Hypothalamus (tissue), 51 donors: ENCODE results near the gene RAB27A.
"Not testable (repeated sequence)": the region's sequence is repeated elsewhere in the genome, so short reads cannot be mapped to it uniquely, and the experiment has no call there.

Experiments
- DNase-seq, 51 donors: peaks; one replicate each; lab custom pipeline; 2025; lab: John Stamatoyannopoulos, UW

Gene RAB27A

DNA sequence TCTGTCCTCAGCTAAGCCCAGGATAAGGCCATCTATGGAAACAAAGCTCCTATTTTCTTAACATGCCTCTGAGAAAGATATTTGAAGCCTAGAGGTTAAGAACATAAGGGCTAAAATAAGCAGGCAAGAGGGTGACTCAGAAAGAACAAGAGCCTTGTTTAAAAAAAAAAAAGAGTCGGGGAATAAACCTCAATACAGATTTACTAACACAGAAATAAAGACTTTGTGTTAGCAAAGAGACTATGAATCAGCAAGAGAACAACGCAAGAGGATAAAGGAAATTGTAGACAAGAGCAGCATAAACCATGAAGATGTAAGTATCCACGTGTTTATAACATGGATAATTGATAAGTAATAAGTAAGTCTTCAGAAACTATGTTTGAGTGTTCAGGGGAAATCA lies 36.0 kb downstream of the RAB27A start:
- DNase-seq, result no peak

DNA sequence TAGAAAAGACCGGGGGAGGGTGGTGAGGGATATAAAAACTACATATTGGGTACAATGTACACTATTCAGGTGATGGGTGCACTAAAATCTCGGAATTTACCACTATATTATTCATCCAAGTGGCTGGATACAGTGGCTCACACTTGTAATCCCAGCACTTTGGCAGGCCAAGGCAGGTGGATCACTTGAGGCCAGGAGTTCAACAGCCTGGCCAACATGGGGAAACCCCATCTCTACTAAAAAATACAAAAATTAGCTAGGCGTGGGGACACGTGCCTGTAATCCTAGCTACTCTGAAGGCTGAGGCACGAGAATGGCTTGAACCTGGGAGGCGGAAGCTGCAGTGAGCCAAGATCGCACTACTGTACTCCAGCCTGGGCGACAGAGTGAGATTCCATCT lies 37.4 kb downstream of the RAB27A start:
- DNase-seq, result not testable (repeated sequence)

DNA sequence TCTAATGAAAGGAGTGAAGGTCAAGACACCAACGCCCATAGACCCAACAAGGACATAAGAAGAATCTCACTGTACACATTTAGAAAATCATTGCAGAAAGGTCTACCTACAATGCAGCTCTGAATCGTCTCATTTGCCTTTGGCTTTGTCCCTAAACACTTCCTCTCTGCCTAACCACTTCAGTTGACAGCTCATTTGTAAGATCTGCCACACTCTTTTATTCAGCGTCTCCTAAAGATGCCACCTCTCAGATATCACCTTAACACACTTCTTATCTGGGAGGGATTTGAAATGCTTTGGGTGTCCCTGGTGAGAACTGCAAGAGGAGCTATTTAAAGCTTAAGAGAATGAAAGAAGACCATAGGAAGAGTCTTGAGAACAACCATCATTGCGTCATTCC lies 38.7 kb downstream of the RAB27A start:
- no peak for DNase-seq

DNA sequence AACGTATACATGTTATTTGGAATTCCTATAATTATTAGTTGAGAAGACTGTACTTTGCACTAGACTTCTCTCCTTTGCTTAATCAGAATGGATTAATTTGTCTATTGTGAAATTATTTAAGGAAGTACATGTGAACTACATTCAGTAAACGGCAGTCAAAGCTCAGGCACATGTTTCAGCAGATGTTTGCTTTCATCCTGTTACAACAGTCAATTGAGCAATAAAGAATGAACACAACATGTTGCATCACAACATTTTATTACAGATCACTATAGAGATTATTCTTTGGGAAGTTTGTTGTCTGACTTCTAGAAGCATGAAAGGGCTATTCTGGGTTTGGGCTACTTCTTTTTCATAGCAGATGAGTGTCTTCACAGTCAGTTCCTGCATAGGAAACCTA lies 39.2 kb downstream of the RAB27A start:
- DNase-seq, result no peak

DNA sequence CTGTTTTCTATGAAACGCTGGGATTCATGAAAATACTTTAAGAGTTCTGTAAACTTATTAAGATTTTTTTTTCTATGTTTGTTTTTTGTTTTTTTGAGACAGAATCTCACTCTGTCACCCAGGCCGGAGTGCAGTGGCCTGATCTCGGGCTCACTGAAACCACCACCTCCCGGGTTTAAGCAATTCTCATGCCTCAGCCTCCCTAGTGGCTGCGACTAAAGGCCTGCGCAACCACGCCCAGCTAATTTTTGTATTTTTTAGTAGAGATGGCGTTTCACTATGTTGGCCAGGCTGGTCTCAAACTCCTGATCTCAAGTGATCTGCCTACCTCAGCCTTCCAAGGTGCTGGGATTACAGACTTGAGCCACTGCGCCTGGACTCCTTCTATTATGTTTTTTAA lies 39.7 kb downstream of the RAB27A start:
- not testable (repeated sequence) for DNase-seq

DNA sequence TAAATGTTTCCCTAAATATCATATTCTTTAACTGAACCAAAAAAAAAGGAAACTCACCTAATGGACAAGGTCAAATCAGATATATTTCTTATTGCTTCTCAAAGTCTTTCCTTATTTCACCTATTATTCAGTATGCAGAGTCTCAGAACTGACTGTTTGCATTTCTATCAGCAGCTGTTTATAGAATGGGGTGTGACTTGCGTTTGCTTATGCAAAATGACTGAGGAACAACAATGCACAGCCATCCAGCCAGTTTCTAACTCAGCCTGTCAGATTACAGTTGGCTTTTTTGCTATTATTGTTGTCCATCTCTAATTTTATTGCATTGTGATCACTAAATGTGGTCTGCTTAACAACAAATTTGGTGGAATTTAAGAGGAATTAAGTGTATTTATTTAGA lies 40.7 kb downstream of the RAB27A start:
- DNase-seq, result no peak

DNA sequence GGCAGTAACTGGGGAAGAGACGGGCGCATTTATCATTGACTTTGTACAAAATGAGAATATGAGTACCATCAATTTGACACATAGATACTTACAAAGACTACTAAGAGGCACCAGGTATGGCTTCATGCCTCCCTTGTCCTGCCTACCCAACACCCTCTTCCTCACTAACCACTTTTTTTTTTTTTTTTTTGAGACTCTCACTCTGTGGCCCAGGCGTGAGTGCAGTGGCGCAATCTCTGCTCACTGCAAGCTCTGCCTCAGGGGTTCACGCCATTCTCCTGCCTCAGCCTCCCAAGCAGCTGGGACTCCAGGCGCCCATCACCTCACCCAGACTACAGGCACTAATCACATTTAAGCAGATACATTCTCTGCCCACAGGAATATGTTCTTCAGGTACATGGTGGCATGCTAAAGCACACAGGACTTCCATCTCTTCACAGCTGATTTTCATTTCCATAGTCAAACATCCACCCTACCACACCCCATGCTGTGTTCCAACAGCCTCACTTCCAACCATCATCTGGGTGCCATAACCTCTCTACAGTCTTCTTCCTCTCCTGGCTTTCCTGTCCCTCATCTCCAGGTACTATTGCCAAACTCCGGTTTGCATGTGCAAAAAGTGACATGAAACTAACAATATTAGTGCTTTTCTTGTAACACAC lies 41.7 kb downstream of the RAB27A start:
- DNase-seq, result no peak

DNA sequence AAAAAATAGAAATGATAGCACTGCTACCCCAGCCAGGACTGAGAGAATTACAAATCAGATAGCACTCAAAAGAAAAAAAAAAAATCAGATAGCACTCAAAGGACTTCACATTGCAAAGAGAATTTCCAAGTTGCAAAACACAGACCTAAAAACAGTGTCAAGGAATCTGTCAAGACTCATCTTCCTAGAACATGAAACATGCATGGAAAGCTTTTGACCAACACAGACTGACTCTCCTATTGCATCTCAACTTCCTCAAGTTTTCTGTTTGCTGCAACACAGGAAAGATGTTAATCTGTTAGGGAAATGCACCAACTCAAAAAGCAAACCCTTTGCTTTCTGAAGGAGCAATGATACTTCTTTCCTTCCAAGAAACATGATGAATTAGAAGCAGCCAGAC lies 42.3 kb downstream of the RAB27A start:
- no peak for DNase-seq

DNA sequence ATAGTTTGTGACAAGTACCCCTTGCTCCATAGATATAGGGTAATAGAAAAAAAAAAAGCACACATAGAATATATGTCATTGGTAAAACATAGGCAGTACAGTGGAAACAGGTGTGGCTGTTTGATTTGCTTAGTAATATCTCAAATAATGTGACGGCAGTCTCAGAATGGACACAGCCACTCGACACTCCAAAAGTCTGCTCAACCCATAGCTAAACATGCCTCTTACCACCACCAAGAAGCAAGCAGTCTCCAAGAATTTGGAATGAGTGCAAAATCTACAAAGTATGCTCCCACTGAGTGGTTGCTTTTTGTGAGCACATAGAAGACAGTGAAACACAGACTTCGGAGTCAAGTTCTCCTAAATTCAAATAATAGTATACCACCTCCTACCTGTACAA lies 43.0 kb downstream of the RAB27A start:
- no peak for DNase-seq

DNA sequence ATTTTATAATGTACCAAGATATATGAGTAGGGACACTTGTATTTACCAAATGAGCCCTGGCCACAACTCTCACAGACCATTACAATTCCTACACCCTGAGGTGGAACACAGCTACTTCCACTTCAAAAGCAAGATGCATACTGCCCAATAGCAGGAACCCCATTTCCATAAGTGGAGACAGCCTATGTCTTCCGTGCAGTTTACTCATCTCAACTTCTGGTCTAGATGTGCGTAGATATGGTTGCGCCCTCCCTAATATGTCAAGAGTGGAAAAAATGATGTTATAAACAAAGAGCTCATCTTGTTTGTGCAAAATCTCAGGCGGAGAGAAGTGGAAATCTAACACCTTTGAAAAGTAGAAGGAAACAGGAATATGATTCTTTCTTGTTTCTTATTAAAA lies 44.6 kb downstream of the RAB27A start:
- DNase-seq, result no peak

DNA sequence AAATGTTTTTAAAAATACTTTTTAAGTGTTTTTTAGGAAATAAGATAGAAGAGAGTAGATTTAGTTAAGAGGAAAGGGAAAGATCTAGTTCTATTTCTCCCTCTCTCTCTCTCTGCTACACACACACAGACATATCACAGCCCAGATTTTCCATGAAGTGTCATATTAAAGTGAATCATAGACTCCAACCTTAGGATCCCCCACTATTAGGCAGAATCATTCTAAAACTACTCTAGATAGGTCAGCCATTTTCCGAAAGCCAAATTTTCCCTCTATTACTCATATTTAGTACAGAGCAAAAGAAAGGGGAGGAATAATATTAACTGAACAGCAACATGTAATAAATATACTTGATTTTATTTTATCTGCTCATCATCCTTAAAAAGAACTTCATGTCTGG lies 47.7 kb downstream of the RAB27A start:
- no peak for DNase-seq

DNA sequence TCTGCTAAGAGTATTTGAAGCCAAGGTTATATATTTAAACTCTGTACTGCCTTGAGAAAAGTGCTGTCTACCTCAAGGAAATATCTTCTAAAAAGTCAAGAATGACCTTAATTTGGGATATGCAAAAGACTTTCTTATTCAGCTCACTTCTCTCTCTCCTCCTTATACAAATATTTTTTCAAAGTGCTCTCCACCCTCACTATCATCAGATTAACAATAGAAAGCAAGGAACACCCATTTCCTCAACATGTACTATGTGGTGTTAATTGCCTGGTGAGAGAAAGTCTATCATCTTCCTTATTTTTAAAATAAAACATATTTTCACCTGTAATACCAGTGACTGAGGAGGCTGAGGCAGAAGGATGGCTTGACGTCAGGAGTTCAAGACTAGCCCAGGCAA lies 48.4 kb downstream of the RAB27A start:
- DNase-seq, result no peak

DNA sequence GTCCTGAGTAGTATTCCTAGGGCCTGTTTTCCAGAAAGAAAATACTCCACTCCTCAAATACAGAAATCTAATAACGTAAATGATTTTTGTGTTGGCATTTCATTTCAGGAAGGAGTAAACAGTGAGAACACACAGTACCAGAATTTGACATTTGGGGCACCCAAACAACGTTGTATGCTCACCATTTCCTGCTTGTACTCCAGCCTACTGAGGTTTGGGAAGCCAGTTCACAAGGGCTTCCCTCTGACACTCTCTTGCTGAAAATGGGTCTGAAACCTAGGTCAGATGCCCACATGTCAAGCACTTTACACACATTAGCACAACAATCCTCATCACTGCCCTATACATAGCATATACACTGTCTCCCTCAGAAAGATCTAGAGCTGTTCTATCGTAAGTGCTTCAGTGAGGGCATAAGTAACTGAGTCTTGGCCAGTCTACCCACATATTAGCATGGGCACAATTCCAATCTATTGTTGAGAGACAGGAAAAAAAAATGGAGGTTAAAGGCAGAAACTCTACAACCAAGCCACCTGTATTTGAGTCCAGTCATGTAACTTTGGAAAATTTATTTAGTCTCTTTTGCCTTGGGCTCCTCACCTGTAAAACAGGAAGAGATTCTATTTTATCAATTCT lies 49.4 kb downstream of the RAB27A start:
- DNase-seq, result no peak

DNA sequence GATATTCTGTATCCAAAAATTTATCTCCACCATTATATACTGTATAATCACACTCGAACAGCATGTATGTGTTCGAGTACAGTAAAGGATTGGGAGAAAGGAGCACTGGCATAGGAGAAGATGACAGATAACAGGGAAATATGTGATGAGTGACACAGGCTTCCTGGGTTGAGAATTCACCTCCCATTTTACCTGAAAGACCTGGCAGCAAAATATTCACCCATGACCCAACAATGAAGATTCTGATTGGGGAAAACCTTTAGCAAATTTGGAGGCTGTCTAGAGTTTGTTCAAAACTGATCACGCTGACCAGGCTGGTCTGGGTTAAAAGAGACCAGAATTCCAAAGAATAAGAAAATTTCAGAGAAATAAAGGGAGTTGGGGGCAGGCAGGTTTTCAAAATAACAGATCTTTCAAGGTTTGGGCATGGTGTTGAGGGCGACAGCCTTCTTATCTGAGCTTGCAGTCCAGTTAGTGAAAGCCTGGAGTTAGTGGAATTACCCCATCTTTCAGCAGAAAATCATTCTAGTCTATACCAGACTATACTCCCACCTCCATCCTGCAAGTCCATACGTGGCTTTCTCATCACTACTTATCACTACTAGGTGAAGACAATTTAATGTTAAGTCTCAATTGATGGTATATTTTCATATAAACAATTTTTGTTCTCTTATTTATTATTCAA lies 50.0 kb downstream of the RAB27A start:
- DNase-seq, result no peak

DNA sequence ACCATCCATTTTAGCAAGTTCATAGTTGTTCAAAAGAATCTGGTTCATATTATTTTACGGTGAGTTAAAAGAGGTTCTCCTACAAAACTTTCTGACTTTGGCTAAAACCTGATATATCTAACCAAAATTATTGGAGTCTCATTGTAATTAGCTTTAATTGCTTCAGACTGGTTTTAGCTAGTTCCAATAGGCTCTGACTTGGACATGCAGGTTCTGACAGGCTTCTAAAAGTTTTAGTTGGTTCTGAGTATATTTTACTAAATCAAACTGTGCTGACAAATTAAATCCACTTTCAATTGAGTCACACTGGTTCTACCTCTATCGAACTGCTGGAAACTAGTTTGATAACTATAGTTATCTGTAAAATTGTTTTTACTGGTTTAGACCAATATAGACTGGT lies 50.7 kb downstream of the RAB27A start:
- no peak for DNase-seq

DNA sequence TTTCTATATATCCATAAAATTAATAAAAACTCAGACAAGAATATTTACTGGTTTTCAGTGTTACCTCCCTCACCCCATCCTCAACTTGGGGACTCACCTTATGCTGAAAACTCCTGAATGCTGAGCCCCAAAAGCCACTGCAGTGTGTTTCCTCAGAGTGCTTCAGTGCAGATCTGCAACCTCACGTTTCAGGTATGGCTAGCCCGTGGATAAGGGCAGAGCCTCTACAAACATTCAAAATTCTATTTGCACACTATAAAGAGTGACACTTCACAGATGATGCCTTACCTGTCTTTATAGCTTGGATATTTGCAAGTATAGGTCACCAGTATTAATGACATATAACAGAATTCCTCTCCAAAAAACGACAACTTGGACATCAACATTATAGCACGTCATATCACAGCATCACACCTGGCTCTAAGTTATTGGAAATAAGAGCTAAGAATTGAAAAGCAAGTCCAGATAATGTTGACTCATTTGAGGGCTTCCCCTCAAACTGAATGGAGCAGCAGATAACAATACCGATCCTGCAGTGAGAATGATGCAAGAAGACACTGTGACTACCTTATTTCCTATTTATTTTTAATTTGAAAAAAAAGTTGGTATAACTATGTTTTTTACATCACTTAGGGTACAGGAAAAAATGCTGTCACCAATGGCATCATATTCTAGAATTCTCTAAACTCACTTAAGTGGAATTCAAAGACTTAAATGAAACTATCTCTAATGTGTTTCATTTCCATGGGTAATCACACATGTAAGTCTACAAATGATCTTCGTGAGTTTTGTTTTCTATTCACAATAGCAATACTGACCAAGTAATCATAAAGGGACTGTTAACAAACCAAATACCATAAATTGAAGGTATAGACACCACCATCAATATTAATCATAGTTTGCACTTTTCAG lies 52.1 kb downstream of the RAB27A start:
- no peak for DNase-seq

DNA sequence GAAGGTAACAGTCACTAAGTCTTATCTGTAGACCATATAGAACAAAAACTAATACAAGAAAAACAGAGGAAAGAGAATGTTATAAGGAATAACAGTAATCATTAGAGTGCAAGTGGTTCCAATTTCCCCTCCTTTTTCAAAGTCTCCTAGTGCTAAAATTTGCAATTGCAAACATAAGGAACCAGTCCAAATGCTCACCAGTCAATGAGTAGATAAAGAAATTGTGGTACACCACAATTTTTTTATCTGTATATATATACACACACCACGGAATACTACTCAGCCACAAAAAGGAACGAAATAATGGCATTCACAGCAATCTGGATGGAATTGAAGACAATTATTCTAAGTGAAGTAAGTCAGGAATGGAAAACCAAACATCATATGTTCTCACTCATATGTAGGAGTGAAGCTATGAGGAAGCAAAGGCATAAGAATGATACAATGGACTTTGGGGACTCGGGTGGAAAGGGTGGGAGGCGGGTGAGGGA lies 54.0 kb downstream of the RAB27A start:
- no peak for DNase-seq

DNA sequence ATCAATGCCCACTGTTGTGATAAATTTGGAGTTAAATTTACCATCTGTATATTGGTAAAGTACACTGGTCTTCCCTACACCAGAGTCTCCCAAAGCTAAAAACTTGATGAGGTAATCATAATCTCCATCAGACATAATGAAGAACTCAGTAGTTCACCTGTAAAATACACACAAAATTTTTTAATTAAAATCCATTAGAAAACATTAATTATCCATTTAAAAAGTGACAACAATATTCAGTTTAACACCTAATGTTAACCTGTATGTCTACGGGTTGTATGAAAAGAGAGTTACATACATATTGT lies 54.9 kb downstream of the RAB27A start:
- no peak for DNase-seq

DNA sequence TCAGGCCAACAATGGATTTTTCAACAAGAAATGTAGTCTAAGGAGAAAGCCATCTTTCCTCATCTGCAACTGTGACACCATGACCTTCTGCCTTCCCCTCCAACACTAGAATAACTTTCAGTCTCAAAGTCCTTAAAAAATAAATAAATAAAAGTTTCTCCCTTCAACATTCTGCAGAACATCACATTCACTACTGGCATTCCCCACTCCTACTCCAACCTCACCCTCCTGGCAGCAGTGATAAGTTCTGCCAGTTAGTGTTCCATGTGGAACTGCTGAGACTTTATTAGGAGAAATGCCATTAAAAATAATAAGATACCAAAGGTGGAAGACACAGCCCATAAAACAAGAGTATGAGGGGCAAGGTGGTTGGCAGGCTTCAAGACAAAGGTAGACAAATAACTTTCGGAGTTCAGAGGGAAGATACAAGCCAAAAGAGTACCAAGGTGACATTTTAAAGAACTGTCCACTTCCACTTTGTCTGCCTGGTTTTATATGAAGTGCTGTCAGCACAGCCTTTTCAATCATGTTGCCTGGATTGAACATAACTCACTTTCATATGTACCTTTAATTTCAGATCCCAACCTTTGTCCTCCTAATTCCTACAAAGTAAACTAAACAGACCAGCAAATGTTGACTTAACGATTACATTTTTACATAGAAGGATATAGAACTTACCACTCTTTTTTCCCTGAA lies 55.4 kb downstream of the RAB27A start:
- no peak for DNase-seq

DNA sequence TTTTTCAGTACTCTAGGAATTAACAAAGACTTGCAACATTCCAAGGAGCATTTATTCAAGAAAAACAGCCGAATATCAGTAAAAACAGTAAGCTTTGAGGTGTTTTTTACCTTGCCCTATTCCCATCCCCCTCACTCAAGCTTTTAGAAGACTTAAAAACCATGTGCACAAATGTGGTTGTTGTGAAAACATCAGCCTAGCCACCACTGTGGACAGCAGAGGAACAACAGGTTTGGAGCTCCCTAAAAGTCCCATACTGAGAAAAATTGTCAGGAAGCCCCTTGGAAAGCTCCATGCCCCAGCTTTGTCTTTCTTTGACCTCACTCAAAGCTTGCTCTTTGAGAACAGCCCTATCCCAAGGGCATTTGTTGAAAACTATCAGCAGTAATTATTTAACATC lies 58.2 kb downstream of the RAB27A start:
- no peak for DNase-seq

DNA sequence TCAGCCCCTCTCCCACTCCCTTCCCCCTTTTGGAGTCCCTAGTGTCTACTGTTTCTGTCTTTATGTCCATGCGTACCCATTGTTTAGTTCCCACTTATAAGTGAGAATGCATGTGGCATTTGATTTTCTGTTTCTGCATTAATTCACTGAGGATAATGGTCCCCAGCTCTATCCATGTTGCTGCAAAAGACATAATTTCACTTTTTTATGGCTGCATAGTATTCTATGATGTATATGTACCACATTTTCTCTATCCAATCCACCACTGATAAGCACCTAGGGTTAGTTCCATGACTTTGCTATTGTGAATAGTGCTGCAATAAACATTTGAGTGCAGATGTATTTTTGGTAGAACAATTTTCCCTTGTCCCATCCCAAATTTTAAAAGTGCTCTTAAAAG lies 58.7 kb downstream of the RAB27A start:
- no peak for DNase-seq
